Astrocyte of the spinal cord (primary cell): Measurements from ENCODE around the gene KIF16B.

Experiments
- DNase-seq: peaks from one replicate; pipeline ENCODE4 v3.0.0; 2011; ENCODE audit warnings: low read depth, low spot score
- H3K4me3 ChIP-seq: 2 replicates; pipeline ENCODE4 v1.5.1; 2011; ENCODE audit warnings: low read depth, mild to moderate bottlenecking, low read length, moderate library complexity
- CTCF ChIP-seq: IDR thresholded peaks from 2 replicates; pipeline ENCODE4 v1.5.1; 2012; ENCODE audit warnings: low read depth, mild to moderate bottlenecking, low read length, inconsistent platforms
- in situ Hi-C: cut with HindIII; loops from 2 replicates; pipeline ENCODE4 v1.10.0; 2017; ENCODE audit warnings: low sequenced_read_pairs

Gene KIF16B

GRCh38 chr20:16469395-16469905, 103.8 kb downstream of the KIF16B start:
- no peak for DNase-seq
- in situ Hi-C loops = no loop called here
- H3K4me3 ChIP-seq = no peak overlapping the region
- no peak for TF ChIP-seq CTCF

- no peak for DNase-seq
- no peak for TF ChIP-seq CTCF
- in situ Hi-C loops = no loop called here
- H3K4me3 ChIP-seq = no peak overlapping the region
Measured at GRCh38 chr20:16462711-16463110, 110.5 kb downstream of the KIF16B start.

- H3K4me3 ChIP-seq = no peak overlapping the region
- in situ Hi-C loops = no loop called here
- peak; percentile 89 for DNase-seq
- TF ChIP-seq CTCF = no peak
Measured at GRCh38 chr20:16459019-16459700, 114.1 kb downstream of the KIF16B start.

GRCh38 chr20:16457514-16457913, 115.7 kb downstream of the KIF16B start:
- no peak for DNase-seq
- no peak for TF ChIP-seq CTCF
- H3K4me3 ChIP-seq = no peak overlapping the region
- in situ Hi-C loops = no loop called here

DNA sequence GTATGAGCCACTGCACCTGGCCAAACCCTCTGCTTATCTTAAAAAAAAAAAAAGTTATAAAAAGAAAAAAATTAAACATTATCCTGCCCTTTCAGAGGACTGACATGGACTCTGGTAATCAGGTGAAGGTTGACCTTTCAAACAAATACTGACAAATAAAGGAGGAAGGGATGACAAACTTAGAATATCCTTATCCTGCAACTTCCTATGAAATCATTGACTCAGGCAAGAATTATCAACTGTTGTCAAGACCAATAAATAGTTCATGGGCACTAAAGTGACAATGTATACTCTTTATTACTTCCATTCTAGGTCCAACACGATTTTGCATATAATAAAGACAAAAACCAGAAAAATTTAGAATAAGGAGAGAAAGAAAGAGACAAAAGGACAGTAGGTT, 117.9 kb downstream of the KIF16B start:
- TF ChIP-seq CTCF = no peak
- no peak overlapping the region for H3K4me3 ChIP-seq
- in situ Hi-C loops = no loop called here
- no peak for DNase-seq

- DNase-seq = no peak
- TF ChIP-seq CTCF = no peak
- H3K4me3 ChIP-seq = no peak overlapping the region
- in situ Hi-C loops = no loop called here
Measured at GRCh38 chr20:16451982-16452381, 121.3 kb downstream of the KIF16B start.
